ENCODE data around the gene RPL9.
"Not testable (repeated sequence)": the region's sequence is repeated elsewhere in the genome, so short reads cannot be mapped to it uniquely, and the experiment has no call there.

Gene RPL9

GRCh38 chr4:39458505-39459300, at the start of gene RPL9, which contains the start of gene LIAS:
TSS of gene RPL9 (minus strand) at chr4:39458922. CDS start at chr4:39458439, 483 bp downstream.
TSS of gene LIAS (plus strand) at chr4:39459056. CDS start at chr4:39459118, 62 bp downstream.
- DNase-seq, result peak; percentile 78 to 87 (median 83)

DNA sequence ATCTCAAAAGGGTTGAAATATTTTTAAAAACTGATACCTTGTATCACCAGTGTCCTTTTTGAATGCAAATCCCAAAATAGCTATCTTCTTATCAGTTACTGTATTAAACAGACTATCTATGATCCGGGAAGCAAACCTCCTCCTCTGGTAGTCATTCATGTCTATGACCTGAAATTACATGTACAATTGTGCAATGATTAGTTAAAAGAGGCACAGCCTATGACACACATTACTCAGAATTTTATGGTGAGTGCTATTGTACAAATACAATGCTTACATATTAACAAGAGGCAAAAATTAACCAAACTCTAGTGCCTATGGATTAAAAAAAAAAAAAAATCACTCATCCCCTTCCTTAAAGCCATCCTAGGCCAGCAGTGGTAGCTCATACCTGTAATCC, 46.9 kb upstream of the RPL9 start:
- no peak for DNase-seq

DNA sequence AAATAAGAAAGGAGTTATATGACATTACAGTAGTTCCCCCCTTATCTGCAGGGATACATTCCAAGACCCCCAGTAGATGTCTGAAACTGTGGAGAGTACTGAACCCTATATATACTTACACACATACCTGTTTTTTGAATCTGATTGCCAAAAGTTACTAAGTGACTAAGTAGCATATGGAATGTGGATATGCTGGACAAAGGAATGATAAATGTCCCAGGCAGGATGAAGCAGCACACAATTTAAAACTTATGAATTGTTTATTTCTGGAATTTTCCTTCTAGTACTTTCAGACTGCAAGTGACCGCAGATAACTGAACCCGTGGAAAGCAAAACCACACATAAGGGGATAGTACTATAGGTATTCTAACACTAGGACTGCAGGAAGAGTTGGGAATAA, 45.8 kb upstream of the RPL9 start:
- DNase-seq, result no peak

DNA sequence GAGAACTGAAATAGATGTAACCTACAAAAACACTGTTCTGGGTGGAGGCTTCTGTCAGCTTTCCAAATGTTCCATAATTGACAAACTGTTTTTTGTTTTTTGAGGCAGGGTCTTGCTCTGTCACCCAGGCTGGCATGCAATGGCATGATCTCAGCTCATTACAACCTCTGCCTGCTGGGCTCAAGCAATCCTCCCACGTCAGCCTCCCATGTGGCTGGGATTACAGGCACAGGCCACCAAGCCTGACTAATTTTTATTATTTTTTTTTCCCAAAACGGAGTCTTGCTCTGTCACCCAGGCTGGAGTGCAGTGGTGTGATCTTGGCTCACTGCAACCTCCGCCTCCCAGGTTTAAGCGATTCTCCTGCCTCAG, 43.9 kb upstream of the RPL9 start:
- DNase-seq, result not testable (repeated sequence)

GRCh38 chr4:39502019-39502663, 43.4 kb upstream of the RPL9 start:
- DNase-seq, result no peak

- no peak for DNase-seq
Measured at GRCh38 chr4:39498727-39499020, 40.0 kb upstream of the RPL9 start.

GRCh38 chr4:39497909-39498726, 39.4 kb upstream of the RPL9 start:
- no peak for DNase-seq

DNA sequence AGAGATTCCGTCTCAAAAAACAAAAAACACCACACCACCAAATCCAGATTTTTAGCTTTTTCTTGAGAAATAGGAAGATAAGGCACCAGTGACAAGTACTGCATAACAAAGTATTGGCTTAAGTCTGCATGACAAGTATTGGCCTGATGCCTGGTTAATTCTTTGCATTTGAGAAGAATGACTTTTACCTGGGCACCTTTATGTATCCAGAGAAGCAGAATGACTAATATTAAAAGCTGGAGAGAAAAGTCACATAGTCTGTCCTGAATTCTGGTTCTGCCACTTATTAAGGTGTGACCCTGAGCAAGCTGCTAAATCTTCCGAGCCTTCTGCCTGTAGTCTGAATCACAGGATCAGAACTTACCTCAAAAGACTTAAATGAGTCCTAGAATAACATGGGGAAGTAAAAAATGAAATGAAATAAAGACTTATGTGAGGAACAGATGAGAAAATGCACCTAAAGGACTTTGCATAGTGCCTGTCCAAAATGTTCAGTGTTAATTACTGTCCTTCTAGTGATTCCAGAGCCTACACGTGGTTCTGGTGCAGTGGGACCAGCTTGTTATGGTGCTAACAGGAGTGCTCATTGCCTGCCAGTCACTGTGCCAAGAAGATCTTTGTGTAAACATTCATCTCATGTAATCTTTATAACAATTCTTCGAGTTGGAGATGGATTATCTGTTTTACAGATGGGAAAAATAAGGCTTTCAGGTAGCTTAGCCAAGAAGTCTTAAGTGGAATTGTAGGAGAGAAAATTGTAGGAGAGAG, 36.9 kb upstream of the RPL9 start:
- DNase-seq, result no peak

DNA sequence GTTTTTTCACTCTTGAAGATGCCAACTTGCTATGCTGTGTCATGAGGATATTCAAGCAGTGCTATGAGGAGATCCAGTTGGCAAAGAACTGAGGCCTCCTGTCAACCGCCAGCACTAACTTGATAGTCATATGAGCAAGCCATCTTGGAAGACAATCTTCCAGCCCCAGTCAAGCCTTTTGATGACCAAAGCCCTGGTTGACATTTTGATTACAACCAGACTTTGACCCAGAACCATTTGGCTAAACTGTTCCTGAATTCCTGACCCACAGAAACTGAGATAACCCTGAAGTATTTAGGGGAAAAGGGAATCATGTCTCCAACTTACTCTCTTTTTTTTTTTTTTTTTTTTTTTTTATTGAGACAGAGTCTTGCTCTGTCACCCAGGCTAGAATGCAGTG, 35.6 kb upstream of the RPL9 start:
- DNase-seq, result no peak

GRCh38 chr4:39490322-39490721, 31.6 kb upstream of the RPL9 start:
- DNase-seq, result no peak

GRCh38 chr4:39486221-39486804, 27.6 kb upstream of the RPL9 start:
- no peak for DNase-seq

DNA sequence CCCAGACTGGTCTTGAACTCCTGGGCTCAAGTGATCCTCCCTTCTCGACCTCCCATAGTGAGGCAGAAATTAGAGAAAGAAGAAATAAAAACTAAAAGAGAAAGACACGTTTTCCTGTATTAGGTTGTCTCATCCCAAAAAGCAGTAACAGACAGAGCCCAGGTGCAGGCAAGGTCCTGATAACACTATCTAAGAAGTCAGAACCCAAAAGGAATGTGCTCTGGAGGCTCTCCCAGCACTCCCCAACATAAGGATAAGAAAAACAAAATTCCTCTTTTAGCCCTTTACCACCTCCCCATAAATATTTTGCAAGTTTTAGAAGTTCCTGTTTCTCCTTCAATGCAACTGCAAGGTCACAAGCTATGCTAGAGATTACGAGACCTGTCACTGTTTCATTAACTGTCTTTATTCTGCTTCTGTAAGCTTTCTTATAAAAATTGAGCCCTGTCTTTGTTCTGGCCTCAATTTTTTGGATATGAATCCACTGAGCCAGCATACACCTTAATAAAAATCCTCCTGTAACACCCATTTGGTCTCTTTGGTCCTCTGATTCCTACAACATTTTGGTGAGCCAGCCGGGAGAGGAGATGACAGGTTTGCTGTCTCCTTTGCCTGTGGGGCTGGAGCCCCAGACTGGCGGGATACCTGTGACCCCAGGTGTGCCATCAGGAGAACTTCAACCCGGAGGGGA, 26.0 kb upstream of the RPL9 start:
- DNase-seq, result no peak

GRCh38 chr4:39480902-39481695, 22.4 kb upstream of the RPL9 start:
- DNase-seq, result no peak

- DNase-seq, result no peak
Measured at GRCh38 chr4:39480251-39480650, 21.5 kb upstream of the RPL9 start.

DNA sequence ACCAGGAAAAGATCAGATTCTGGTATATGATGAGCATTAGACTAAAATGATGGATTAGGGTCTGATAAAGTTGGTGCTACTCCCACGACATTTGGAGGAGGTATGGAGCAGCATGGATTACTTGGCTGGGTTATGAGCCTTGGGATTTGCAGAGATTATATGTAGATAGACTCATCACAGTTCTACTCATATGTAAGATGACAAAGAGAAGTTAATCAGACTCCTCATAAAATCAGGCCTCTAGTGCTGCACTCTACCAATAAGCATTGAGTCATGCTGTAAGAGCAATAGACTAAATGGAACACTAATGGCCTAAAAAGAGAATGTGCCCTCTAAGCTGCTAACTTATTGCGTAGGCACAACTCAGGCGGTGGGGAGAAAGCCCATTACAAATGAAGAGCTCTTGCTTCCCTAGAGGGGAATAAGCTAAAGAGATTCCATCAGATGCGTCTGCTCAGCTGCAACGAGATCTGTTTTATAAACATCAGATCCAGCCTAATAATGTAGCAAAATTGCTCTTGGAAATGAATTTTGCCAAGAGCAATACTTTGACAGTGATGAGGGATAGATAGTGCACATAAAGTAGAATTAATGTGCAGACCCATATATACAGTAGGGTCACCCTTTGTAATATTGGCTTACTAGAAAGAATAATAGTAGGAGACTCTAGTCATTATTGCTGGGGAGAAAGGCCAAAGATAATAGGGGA, 17.6 kb upstream of the RPL9 start:
- DNase-seq, result no peak

- no peak for DNase-seq
Measured at GRCh38 chr4:39472396-39472795, 13.7 kb upstream of the RPL9 start.

GRCh38 chr4:39470402-39470801, 11.7 kb upstream of the RPL9 start:
- DNase-seq, result no peak

GRCh38 chr4:39469429-39470077, 10.8 kb upstream of the RPL9 start:
- no peak for DNase-seq

GRCh38 chr4:39467464-39467863, 8.7 kb upstream of the RPL9 start:
- no peak for DNase-seq

GRCh38 chr4:39466747-39467146, 8.0 kb upstream of the RPL9 start:
- DNase-seq, result no peak
